Frontal cortex (tissue), 1 donor: ENCODE results near the gene PDGFRB. TPM values are rescaled to one million over a fixed set of nuclear protein-coding genes. Genes with fewer than 3 reads are reported as not detected.

Source experiments
- small RNA-seq: library from RNA; depleted of rRNA; stranded (forward); fragments of <200 nt; gene quantifications from one replicate; pipeline ENCODE3, GENCODE V24; 2014
- total RNA-seq: library from RNA; depleted of rRNA; stranded (reverse); fragments of >200 nt; gene quantifications from one replicate; pipeline ENCODE4 v1.2.3, GENCODE V29; 2014

The PDGFRB gene
- total RNA-seq, 1 donor from 2014 or later = 12.2 TPM

Small RNAs within 50 kb of the gene (small RNA-seq; reads per million reads assigned to genes)
- not detected for gene RF00019

Other genes with a start within 250 kb of the PDGFRB start
- gene PDE6A, start 211.1 kb downstream of the PDGFRB start, total RNA-seq = not detected
- 16.3 TPM for gene SLC26A2, start 195.1 kb downstream of the PDGFRB start, total RNA-seq
- 4.1 TPM for gene TIGD6, start 155.2 kb downstream of the PDGFRB start, total RNA-seq
- 21.2 TPM for gene HMGXB3, start 155.1 kb downstream of the PDGFRB start, total RNA-seq
- 5.3 TPM for gene CSF1R, start 69.3 kb downstream of the PDGFRB start, total RNA-seq
- not detected for gene CDX1, start 10.9 kb upstream of the PDGFRB start, total RNA-seq
- gene SLC6A7, start 34.2 kb upstream of the PDGFRB start, total RNA-seq = 2.9 TPM
- gene CAMK2A, start 133.9 kb upstream of the PDGFRB start, total RNA-seq = 16.7 TPM
- gene ARSI, start 147.1 kb upstream of the PDGFRB start, total RNA-seq = 0.41 TPM
- 9.4 TPM for gene TCOF1, start 201.9 kb upstream of the PDGFRB start, total RNA-seq